NCI-H748 treated with DMSO at 0.1 percent for 48 hours (cell line): ENCODE results near the gene KIN.
"Not testable (repeated sequence)": the region's sequence is repeated elsewhere in the genome, so short reads cannot be mapped to it uniquely, and the experiment has no call there.

Source experiments
- DNase-seq: peaks from one replicate; lab custom pipeline; 2025; lab: John Stamatoyannopoulos, UW

KIN gene

DNA sequence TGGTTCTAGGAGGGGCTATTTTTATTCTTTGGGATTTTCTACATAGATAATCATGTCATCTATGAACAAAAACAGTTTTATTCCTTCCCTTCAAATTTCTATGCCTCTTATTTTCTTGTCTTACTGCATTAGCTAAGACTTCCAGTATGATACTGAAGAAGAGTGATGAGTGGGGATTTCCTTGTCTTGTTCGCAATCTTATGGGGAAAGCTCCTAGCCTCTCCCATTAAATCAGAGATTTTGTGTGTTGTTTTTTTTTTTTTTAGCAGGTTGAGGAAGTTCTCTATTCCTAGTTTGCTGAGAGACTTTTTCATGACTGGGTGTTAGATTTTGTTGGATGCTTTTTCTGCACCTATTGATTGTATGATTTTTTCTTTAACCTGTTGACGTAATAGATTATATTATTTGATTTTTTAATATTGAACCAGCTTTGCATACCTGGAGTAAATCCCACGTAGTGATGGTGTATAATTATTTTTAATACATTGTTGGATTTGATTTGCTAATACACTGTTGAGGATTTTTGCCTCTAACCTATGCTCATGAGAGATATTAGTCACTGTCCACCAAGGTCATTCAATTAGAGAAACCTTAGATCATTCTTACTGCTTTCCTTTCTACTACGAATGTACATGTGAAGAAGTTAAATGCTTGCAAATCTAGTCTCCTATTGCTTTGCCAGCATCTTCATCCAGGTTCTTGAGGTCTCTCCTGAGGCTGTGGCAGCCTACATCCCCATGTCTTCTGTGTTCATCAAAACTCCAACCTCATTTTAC is 6.6 kb upstream of the KIN start:
- no peak for DNase-seq

DNA sequence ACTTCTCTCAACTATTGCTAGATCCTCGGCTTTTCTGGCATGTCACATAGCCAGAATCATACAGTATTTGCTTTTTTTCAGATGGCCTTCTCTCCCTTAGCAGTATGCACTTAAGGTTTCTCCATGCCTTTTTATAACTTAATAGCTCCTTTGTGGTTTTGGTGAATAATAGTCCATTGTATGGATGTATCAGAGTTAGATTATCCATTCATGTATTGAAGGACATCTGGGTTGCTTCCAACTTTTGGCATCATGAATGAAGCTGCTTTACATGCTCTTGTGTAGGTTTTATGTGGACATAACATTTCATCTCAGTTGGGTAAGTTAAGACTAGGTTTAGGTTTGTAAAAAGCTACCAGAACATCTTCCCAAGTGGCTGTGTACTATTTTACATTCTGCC is 4.7 kb upstream of the KIN start:
- DNase-seq: no peak

DNA sequence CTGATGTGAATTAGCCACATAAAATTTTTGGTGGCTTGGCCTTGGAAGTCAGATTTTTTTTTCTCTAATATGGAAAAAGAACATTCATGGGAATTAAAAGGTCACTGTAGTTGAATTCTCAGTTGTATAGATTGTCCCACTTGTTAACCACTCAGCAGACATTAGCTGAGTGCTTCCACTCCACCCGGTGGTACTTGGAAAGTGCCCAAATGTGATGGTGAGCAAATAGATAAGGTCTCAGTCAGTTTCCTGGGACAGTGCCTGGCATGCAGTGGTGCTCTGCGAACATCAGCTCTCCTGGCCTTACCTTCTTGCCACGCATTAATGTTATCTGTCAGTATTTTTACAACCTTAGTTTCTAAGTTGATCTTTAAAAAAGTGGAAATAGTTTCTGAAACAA is 1.6 kb upstream of the KIN start:
- DNase-seq: no peak

DNA sequence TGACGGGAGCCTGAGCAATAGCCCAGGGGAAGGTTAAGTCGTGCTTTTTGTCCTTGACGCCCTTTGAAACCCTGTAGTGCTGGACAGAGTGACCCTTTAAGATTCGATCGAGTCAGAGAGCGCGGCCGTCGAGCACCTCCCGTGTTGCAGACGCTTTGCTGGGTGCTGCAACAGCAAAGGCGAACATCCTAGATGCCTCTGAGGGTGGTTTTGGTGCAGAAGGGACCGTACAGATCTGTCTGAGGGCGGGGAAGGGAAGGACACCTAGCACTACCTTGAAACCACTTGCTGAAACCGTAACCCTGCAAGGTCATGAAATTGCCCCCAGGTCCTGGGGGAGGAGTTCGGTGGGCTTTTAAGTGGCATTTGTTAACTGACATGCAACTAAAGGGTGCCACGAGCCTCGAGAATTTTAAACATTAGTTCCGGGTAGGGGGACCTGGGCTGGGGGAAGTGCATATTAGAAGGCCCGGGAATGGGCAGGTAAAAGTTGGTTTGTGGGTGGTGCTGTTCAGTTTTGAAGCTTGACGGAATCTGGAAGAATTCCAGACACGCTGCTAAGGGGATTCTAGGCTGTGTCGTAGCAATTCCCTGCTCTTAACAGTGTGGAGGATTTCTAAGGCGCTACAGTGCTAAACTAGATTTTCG is 970 bp upstream of the KIN start:
- no peak for DNase-seq

DNA sequence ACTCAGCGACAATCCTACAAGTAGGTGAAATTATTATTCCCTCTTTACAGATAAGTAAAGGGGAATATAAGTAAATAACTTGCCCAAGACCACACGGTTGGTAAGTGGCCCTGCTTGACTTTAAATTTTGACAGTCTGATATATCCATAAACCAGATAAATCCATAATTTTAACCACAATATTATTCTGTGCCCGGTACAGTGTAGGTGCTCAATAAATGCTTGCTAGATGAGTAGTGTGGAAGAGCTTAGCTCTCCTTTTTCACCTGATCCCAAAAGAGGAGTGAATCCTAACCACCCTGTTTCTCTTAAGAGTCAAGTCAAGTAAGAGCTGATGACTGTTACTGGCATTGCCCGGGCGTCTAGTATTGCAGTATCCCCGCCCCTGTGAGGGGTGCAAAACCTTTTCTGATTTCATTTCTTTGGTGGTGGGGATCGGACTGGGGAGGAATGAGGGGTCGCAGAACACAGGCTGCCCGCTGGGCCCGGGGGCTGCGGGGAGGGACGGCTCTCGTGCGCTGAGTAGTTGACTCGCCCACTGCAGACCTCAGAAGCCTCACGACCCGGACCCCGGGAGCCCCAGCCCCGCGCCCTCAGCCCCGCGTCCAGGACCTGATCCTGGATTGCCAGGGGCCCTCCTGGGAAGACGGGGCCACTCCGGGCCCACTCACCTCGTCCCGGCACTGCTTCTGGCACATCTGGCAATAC is 490 bp downstream of the KIN start:
- no peak for DNase-seq

DNA sequence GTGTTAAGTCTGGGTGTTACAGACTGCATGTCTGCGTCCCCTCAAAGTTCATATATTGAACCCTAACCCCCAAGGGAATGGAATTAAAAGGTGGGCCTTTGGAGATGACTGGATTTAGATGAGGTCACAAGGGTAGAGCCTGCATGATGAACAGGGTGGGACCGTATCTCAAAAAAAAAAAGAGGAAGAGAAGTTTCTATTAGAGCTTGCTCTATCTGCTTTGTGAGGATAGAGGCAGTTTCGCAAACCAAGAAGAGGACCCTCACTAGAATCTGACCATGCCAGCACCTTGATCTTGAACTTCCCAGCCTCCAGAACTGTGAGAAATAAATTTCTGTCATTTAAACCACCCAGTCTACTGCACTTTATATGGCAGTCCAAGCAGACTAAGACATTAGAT is 1.4 kb downstream of the KIN start:
- no peak for DNase-seq

DNA sequence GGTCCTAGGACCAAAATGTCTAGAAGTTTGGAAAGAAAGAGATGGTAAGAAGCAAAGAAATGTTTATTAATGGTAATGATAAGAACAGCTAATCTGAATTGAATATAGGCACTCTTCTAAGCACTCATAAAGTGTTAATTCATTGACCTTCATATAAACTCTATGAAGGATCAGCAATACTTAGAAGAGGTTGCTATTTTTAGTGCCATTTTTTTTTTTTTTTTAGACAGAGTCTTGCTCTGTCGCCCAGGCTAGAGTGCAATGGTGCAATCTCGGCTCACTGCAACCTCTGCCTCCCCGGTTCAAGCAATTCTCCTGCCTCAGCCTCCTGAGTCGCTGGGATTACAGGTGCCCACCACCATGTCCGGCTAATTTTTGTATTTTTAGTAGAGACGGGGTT is 5.6 kb downstream of the KIN start:
- DNase-seq: not testable (repeated sequence)

DNA sequence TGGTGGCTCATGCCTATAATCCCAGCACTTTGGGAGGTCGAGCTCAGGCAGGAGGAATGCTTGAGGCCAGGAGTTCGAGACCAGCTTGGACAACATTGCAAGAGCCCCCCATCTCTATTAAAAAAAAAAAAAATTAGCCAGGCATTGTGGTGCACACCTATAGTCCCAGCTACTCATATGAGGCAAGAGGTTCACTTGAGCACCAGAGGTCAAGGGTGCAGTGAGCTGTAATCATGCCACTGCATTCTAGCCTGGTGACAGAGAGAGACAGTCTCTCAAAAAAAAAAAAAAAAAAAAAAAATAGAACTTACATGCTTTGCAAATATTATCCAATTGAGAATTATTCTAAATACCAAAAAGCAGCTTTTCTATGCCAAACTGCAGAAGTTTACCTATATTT is 11.0 kb downstream of the KIN start:
- no peak for DNase-seq

DNA sequence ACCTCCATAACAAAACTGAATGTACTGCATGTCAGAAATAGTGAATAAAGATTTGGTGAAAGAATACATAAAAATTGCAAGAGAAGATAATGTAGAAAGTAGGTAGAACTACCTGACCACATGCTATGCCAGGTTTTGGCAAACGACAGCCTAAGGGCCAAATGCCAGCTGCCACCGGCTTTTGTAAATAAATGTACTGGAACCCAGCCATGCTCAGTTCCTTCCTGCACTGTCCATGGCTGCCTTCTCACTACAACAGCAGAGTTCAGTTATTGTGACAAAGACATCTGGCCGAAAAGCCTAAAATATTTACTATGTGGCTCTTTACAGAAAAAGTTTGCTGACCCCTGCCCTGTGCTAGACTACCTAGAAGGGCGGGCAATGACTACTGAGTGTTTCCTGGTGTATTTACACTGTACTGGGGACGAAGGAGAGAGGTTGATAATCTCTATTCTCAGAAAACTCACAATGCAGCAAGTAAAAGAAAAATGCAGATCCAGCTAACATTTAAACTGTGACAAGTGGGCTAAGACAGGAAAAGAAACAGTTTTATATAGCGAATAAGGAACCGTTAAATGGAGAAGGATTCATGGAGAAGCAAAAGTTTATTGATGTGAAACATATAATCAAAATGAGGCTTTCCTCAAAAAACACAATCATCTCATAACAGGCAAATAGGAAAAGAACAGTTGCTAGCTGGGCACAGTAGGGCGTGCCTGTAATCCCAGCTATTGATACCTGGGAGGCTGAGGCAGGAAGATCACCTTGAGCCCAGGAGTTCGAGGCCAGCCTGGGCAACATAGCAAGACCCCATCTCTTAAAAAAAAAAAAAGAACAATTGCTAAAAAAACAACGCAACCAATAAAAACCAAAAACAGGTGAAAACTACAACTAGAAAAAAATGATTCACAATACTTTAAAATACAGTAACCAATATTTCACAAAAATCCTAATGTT is 13.7 kb downstream of the KIN start:
- DNase-seq: no peak

DNA sequence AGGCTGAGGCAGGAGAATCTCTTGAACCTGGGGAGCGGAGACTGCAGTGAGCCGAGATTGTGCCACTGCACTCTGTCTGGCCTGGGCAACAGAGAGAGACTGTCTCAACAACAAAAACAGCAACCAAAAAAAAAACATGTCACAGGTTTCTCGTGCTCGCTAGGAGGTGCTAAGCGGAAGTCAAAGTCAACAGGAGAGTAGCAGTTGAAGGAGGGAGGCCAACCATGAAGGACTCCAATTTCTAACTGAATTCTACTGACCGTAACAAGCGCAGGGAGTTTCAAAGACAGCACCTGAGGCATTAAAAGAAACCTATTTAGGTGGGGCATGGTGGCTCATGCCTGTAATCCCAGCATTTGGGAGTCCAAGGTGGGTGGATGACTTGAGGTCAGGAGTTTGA is 19.4 kb downstream of the KIN start:
- no peak for DNase-seq

DNA sequence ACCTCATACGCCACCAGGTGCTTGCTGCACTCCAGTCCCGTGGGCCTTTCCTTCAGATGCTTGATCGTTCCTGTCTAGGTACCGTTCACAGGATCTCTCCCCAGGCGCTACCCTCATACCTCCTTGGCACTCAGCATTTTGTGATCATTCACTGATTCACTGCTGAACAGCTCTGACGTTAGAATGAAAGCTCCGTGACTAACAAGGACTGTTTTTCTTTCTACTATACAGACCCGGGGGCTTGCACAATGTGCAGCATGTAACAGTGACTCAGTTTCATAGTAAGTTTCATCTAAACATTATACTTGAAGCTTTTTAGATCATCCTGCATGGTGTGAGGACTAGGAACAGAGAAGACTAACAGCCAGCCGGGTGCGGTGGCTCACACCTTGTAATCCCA is 20.6 kb downstream of the KIN start:
- DNase-seq: no peak

DNA sequence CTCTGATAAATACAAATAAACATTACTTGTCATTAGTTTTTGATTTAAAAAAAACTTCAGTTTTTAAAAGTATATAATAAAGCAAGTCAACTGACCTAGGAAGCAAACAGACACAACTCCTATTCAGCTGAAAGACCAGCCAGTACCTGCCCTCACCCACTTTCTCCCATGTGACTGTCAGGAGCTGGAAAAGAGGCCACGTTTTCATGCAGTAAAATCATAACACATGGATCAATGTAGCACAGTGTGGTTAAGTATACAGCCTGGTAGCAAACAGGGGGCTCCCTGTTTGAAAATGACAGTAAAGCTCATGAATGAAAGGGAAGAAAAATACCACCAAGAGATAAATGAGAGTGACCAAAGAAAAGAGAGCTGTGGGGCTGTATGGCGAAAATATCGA is 21.6 kb downstream of the KIN start:
- DNase-seq: no peak

DNA sequence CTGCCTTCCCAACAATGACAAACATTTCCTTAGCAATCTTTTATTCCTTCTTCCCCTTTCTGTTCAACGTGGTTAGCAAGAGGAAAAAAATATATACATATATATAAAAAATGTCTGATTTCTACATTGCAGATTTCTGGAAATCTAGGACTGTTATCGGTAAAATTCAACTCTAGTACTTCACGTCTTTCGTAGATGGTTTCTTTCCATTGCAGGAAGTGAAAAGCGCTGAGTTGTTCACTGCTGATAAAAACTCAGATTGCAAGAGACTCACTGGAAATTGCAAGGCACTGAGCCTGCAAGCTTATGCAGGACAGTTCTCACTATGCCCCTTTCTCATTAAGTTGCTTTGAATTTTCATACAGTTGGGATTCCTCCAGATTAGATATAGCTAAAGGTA is 23.9 kb downstream of the KIN start:
- DNase-seq: no peak

DNA sequence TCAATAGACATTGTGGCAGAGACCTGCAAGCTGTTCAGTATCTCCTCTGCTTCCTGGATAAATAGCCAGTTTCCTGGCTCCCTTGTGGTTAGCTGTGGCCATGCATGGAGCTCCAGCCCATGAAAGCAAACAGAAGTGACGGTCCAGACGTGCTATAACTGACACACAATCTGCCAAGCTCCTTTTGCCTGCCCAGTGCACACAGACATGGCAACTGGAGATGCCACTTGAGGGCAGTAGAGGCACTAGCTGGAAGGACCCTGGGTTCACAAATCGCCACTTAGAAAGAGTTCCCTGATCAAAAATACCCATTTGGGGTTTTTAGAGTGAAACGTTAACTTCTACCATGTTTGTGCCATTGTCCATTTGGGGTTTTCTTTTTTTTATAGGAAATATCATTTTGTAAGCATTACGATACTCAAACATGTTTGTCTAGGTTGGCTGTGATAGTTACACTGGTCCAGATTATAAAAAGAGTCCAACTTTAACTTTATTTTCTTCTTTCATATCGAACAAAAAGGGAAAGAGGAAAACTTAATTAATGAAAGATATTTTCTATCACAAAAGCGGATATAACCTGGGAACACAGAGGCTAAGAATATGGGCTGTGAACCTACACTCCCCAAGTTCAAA is 31.3 kb downstream of the KIN start:
- DNase-seq: no peak

DNA sequence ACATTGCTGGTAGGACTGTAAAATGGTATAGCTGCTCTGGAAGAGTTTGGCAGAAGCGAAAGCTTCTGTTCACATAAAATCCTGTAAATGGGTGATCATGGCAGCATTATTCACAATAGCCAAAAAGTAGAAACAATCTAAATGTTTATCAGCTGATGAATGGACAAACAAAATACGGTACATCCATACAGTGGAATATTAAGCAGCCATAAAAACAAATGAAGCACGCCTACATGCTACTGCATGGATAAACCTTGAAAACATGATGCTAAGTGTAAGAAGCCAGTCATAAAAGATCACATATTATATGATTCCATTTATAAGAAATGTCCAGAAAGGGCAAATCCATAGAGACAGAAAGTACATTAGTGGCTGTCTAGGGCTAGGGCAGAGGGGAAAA is 32.7 kb downstream of the KIN start:
- DNase-seq: no peak

DNA sequence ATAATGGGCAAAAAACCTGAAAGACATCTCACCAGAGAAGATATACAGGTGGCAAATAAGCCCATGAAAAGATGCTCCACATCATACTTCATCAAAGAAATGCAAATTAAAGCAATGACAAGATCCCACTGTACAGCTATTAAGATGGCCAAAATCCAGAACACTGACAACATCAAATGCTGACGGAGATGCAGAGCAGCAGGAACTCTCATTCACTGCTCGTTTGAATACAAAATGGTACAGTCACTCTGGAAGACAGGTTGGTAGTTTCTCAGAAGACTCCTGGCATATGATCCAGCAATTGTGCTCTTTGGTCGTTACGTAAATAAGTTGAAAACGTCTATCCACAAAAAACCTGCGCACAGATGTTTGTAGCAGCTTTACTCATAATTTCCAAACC is 35.5 kb downstream of the KIN start:
- no peak for DNase-seq

DNA sequence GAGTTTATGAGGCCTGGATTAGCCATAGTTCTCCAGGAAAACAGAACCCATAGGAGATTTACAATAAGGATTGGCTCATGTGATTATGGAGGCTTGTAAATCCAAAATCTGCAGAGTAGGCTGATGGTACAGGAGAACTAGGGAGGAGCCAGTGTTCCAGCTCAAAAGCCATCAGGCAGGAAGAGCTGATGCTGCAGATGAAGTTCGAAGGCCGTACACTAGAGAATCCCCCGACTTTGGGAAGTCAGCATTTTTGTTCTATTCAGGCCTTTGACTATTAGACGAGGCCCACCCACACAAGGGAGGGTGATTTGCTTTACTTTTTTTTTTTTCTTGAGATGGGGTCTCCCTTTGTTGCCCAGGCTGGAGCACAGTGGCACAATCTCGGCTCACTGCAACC is 37.6 kb downstream of the KIN start:
- DNase-seq: no peak

DNA sequence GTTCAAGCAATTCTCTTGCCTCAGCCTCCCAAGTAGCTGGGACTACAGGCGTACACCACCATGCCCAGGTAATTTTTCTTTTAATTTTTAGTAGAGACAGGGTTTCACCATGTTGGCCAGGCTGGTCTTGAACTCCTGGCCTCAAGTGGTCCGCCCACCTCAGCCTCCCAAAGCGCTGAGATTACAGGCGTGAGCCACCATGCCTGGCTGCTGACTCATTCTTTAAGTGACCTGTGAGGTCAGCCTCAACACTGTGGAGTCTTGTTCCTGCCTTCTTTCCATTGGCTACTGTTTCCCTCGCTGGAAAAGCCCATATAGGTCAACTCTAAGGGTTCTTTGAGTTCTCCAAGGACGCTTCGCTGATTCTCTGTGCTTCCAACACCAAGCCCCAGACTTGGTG is 39.2 kb downstream of the KIN start:
- DNase-seq: not testable (repeated sequence)

DNA sequence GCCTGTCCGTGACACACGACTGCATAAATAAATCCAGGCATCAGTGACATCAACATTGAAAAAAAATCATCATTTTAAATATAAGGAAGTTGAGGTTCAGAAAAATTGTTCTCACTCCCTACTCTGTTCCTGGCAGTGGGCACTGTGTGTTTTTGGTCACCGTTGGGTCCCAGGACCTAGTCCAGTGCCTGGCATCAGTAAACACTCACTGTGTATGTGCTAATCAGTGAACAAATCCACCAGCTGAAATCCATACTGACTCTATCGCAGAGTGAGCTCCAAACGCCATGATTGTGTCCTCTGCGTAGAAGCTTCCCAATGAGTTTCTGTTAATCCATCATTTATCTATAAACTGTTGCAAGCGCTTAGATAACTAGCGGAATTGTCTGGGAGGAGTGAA is 43.5 kb downstream of the KIN start:
- DNase-seq: no peak

DNA sequence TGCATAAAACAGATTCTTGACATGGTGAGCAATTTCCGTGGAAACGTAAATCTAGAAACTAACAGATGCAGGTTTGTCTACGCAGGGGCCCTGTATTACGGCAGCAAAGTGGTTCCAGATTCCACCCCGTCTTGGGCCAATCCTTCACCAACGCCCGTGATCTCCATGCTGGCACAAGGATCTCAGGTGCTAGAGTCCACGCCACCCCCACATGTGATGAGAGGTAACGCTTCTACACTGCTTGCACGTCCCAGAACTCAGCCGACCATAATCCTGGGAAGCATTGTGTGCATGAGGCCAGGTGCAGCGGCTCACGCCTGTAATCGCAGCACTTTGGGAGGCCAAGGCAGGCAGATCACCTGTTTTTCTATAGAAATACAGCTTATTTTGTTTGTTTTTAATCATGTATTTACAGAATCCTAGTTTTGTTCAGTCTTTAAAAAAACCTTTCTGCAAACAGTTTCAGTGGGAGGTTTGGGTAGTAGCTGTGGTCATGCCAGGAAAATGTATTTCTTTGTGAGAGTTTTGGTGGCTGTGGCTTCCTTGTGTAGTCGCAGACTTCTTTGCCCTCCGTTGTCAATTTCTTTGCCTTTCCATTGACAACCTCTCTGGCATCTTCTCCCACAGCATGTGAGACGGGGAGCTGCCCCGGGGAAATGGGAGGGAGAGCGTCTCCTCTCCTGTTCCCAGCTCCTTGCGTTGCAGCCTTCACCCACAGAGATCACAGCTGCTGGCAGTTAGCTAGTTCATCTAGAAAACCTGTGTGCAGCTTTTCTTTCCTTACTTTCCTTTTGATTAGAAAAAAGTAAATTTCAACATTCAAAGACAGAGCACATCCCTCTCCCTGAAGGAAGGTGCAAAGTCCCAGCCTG is 49.0 kb downstream of the KIN start:
- no peak for DNase-seq

DNA sequence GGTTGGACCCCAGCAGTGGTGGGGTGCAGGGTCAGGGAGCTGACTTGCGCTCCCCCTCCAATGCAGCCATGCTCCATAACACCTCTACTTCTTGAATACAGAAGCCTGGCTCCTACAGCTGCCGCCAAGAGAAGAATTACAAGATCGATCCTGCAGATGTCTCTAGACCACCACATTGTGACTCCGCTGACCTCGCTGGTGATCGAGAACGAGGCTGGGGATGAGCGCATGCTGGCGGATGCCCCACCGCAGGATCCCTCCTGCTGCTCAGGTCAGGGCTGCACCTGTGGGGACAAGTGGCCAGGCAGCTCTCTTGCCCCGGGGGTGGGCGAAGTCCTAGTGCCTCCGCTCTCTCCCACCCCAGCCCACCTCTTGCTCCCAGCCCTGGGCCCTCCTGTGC is 53.0 kb downstream of the KIN start:
- no peak for DNase-seq
